IMR-90 (cell line): ENCODE data around the gene E2F4. TPM values are rescaled to one million over a fixed set of nuclear protein-coding genes. Genes with fewer than 3 reads are reported as not detected.

Experiments used
- ATAC-seq: fragments of 200-7000 bp; cut with Tn5 transposase; 2 replicates; pipeline ENCODE4 v1.9.1; 2020; ENCODE audit warnings: low read depth, mild to moderate bottlenecking, moderate library complexity
- BruUV-seq: library from RNA; stranded (reverse); fragments of 400-500 nt; replicated peaks from 2 replicates; lab custom pipeline; 2021; lab: Mats Ljungman, UMichigan
- CTCF ChIA-PET: fragments of 300-600 bp; formaldehyde crosslinking; extraction: SDS; loops from one replicate; lab custom pipeline; 2021; ENCODE audit warnings: antibody characterized with exemption; lab: Yijun Ruan, JAX
- POLR2A ChIA-PET: fragments of 300-600 bp; sonication (Branson Sonifier 250); formaldehyde crosslinking; loops from one replicate; lab custom pipeline; 2022; ENCODE audit warnings: antibody characterized with exemption; ENCODE audit not compliant: unreplicated experiment; lab: Charles Lee
- DNase-seq: peaks from one replicate; pipeline ENCODE4 v3.0.0; 2013
- H2AFZ ChIP-seq: replicated peaks from 2 replicates; pipeline ENCODE3; 2013; ENCODE audit warnings: low read length, mild to moderate bottlenecking; ENCODE audit not compliant: poor library complexity
- H2AK5ac ChIP-seq: 2 replicates; pipeline ENCODE4 v1.6.1; 2013; ENCODE audit warnings: low read depth, low read length, inconsistent platforms
- H2AK9ac ChIP-seq: replicated peaks from 2 replicates; pipeline ENCODE3; 2013; ENCODE audit warnings: mild to moderate bottlenecking, low read depth, low read length, moderate library complexity; ENCODE audit not compliant: poor library complexity
- H2BK120ac ChIP-seq: 2 replicates; pipeline ENCODE4 v1.6.1; 2013; ENCODE audit warnings: low read depth, low read length, inconsistent platforms
- H2BK15ac ChIP-seq: 3 replicates; pipeline ENCODE4 v1.6.1; 2013; ENCODE audit warnings: low read depth, low read length, inconsistent platforms
- H2BK20ac ChIP-seq: 2 replicates; pipeline ENCODE4 v1.6.1; 2013; ENCODE audit warnings: low read depth, mild to moderate bottlenecking, inconsistent platforms, low read length, moderate library complexity
- H2BK5ac ChIP-seq: 2 replicates; pipeline ENCODE4 v1.6.1; 2013; ENCODE audit warnings: mild to moderate bottlenecking, low read depth, low read length, inconsistent platforms; ENCODE audit not compliant: poor library complexity, severe bottlenecking
- H3K14ac ChIP-seq: replicated peaks from 2 replicates; pipeline ENCODE4 v1.6.1; 2013; ENCODE audit warnings: low read depth, low read length, inconsistent platforms
- H3K18ac ChIP-seq: 2 replicates; pipeline ENCODE4 v1.6.1; 2013; ENCODE audit warnings: low read depth, low read length, control low read depth
- H3K23ac ChIP-seq: 2 replicates; pipeline ENCODE4 v1.6.1; 2013; ENCODE audit warnings: low read depth, low read length, inconsistent platforms
- H3K27ac ChIP-seq: 2 replicates; pipeline ENCODE4 v1.5.1; 2013; ENCODE audit warnings: mild to moderate bottlenecking, control low read depth, low read length; ENCODE audit not compliant: insufficient read depth
- H3K27me3 ChIP-seq: 2 replicates; pipeline ENCODE4 v1.6.1; 2013; ENCODE audit warnings: low read length; ENCODE audit not compliant: control insufficient read depth, insufficient read depth
- H3K36me3 ChIP-seq: 2 replicates; pipeline ENCODE4 v1.6.1; 2013; ENCODE audit warnings: low read length, mixed read lengths; ENCODE audit not compliant: control insufficient read depth, insufficient read depth
- H3K4ac ChIP-seq: 2 replicates; pipeline ENCODE4 v1.6.1; 2013; ENCODE audit warnings: low read depth, low read length, inconsistent platforms
- H3K4me1 ChIP-seq: 2 replicates; pipeline ENCODE4 v1.6.1; 2013; ENCODE audit warnings: low read length, mixed read lengths; ENCODE audit not compliant: control insufficient read depth, insufficient read depth
- H3K4me2 ChIP-seq: 2 replicates; pipeline ENCODE4 v1.6.1; 2013; ENCODE audit warnings: low read depth, mild to moderate bottlenecking, control low read depth, low read length, moderate library complexity
- H3K4me3 ChIP-seq: 2 replicates; pipeline ENCODE4 v1.5.1; 2013; ENCODE audit warnings: low read depth, mild to moderate bottlenecking, control low read depth, low read length, moderate library complexity; ENCODE audit not compliant: insufficient read depth
- H3K56ac ChIP-seq: 2 replicates; pipeline ENCODE4 v1.6.1; 2013; ENCODE audit warnings: low read length, inconsistent platforms; ENCODE audit not compliant: insufficient read depth; ENCODE audit errors: extremely low read depth
- H3K79me1 ChIP-seq, 2 experiments: 2 replicates each; pipeline ENCODE4 v1.6.1; 2013; ENCODE audit warnings: low read length in 2 of 2, inconsistent platforms in 1 of 2, low read depth in 1 of 2
- H3K9ac ChIP-seq: 2 replicates; pipeline ENCODE4 v1.6.1; 2013; ENCODE audit warnings: low read depth, low read length, control low read depth
- H3K9me1 ChIP-seq: 2 replicates; pipeline ENCODE4 v1.6.1; 2013; ENCODE audit warnings: low read length, inconsistent platforms; ENCODE audit not compliant: insufficient read depth
- H3K9me3 ChIP-seq: 2 replicates; pipeline ENCODE4 v1.6.1; 2013; ENCODE audit warnings: low read length; ENCODE audit not compliant: control insufficient read depth, insufficient read depth
- H4K20me1 ChIP-seq: 2 replicates; pipeline ENCODE4 v1.6.1; 2013; ENCODE audit warnings: low read length, inconsistent platforms; ENCODE audit not compliant: insufficient read depth
- H4K5ac ChIP-seq: 2 replicates; pipeline ENCODE4 v1.6.1; 2013; ENCODE audit warnings: mild to moderate bottlenecking, low read depth, low read length, control low read depth
- H4K8ac ChIP-seq, 2 experiments: 2 replicates each; pipeline ENCODE4 v1.6.1; 2013; ENCODE audit warnings: low read depth in 2 of 2, low read length in 2 of 2, control low read depth in 1 of 2, inconsistent platforms in 1 of 2
- H4K91ac ChIP-seq: 2 replicates; pipeline ENCODE4 v1.6.1; 2013; ENCODE audit warnings: low read depth, low read length, inconsistent platforms; ENCODE audit not compliant: insufficient read depth
- CEBPB ChIP-seq: IDR thresholded peaks from 2 replicates; pipeline ENCODE4 v1.6.1; 2012; ENCODE audit warnings: low read depth, low read length, improper control_type of control experiment
- CHD1 ChIP-seq: IDR thresholded peaks from 2 replicates; pipeline ENCODE4 v1.6.1; 2012; ENCODE audit warnings: low read depth, low read length, improper control_type of control experiment
- SMC3 ChIP-seq: fragments of 150-350 bp; IDR thresholded peaks from 2 replicates; pipeline ENCODE4 v1.6.1; 2016; ENCODE audit warnings: low read depth, mild to moderate bottlenecking, antibody characterized with exemption, low read length, moderate library complexity
- WGBS, 2 experiments: methylation state at CpG; one replicate each; pipeline versions ENCODE4 v1.1.5 to v1.1.7; 2013; ENCODE audit warnings: missing lambda C conversion rate in 2 of 2; ENCODE audit not compliant: insufficient read length in 1 of 2; ENCODE audit errors: extremely low coverage in 2 of 2; 5-methylcytosine and 5-hydroxymethylcytosine counted together
- dilution Hi-C: fragments of 300-500 bp; cut with HindIII; formaldehyde crosslinking; loops from one replicate; pipeline ENCODE4 v1.14.3; 2018; ENCODE audit warnings: low sequenced_read_pairs; ENCODE audit not compliant: unreplicated experiment
- in situ Hi-C: fragments of 300-500 bp; cut with MboI; formaldehyde crosslinking; loops from 3 replicates; pipeline ENCODE4 v1.14.3; 2019; ENCODE audit warnings: low sequenced_read_pairs, inconsistent platforms, mixed read lengths
- intact Hi-C: fragments of 100-400 bp; cut with micrococcal nuclease; formaldehyde crosslinking; loops from 2 replicates; pipeline ENCODE4 v1.10.0; 2022
- polyA plus RNA-seq, 3 experiments: library from polyadenylated mRNA; depleted of rRNA; stranded (reverse); fragments of >200 nt; gene quantifications; 2 replicates each; pipeline ENCODE4 v1.2.3, GENCODE V29; 2012; ENCODE audit warnings: low replicate concordance in 1 of 3
- total RNA-seq: library from RNA; depleted of rRNA; stranded (reverse); fragments of >200 nt; gene quantifications from 2 replicates; pipeline ENCODE4 v1.2.3, GENCODE V29; 2012

The E2F4 gene
- total and polyA plus RNA-seq, 2 of the 4 experiments (the other 2 are of a cell fraction) = 63.4 to 103 TPM

GRCh38 chr16:67190041-67190440, 1.9 kb upstream of the E2F4 start, which contains the start of gene EXOC3L1:
Gene EXOC3L1 (minus strand): TSS chr16:67190136. CDS start chr16:67189676, 460 bp downstream.
- ChIA-PET POLR2A (interaction anchor here (0.6 kb wide), 1 partner anchor 305 kb away, joined by 4 read pairs; no protein-coding TSS in a partner anchor), CTCF (no interaction called here)
- Histone ChIP-seq H3K23ac (no peak within 1 kb of the TSS; the same call in 1 of the 2 replicates), H2AK5ac (peak within 1 kb of the TSS; percentile 80), H4K20me1 (peaks cover 23% of the 10 kb centered on the region), H3K4ac (peak within 1 kb of the TSS; percentile 40; the same call in 1 of the 2 replicates), H3K9me1 (peaks cover 26% of the 10 kb centered on the region), H3K27ac (no peak within 1 kb of the TSS), H2AK9ac (peak within 1 kb of the TSS; percentile 71), H3K18ac (no peak within 1 kb of the TSS), H3K4me1 (peaks cover 21% of the 10 kb centered on the region), H3K56ac (no peak within 1 kb of the TSS), H2BK5ac (peak within 1 kb of the TSS; percentile 31), H3K4me2 (peak within 1 kb of the TSS; percentile 60; the same call in 1 of the 2 replicates), H2BK120ac (no peak within 1 kb of the TSS), H4K5ac (no peak within 1 kb of the TSS), H3K27me3 (no peaks in the 10 kb centered on the region), H2BK20ac (no peak within 1 kb of the TSS), H2BK15ac (no peak within 1 kb of the TSS), H3K4me3 (no peak within 1 kb of the TSS), H3K14ac (no peak within 1 kb of the TSS), H2AFZ (peak within 1 kb of the TSS; percentile 49), H3K9ac (no peak within 1 kb of the TSS), H3K9me3 (no peaks in the 10 kb centered on the region), H3K79me1 (peaks cover 22 to 35% of the 10 kb centered on the region in 2 experiments), H4K8ac (peak within 1 kb of the TSS in 1 of 2 experiments; percentile 17; a peak in 1 of 4 replicates), H3K36me3 (peaks cover 16% of the 10 kb centered on the region), H4K91ac (no peak within 1 kb of the TSS)
- in situ Hi-C loops (no loop called here), intact Hi-C loops (no loop called here), dilution Hi-C loops (no loop called here)
- BruUV-seq = no TSS peak
- DNase-seq = no peak
- ATAC-seq = no peak
- 53% methylated on average over 3 of the region's 6 CpGs; no CpG with 5 or more reads in 1 of the 2 experiments for WGBS, 2 experiments
- TF ChIP-seq CHD1 (no peak), SMC3 (no peak), CEBPB (no peak)
